GM10248 (cell line): ENCODE data around the gene ZNF431.
"Not testable (repeated sequence)": the region's sequence is repeated elsewhere in the genome, so short reads cannot be mapped to it uniquely, and the experiment has no call there.

Experiments
- CTCF ChIA-PET: fragments of 300-600 bp; sonication (Branson Sonifier 250); formaldehyde crosslinking; extraction: SDS; loops from one replicate; lab custom pipeline; 2021; ENCODE audit warnings: antibody characterized with exemption; lab: Yijun Ruan, JAX
- POLR2A ChIA-PET: fragments of 350-650 bp; sonication (Branson Sonifier 250); formaldehyde crosslinking; extraction: SDS; loops from one replicate; lab custom pipeline; 2020; ENCODE audit warnings: antibody characterized with exemption; lab: Yijun Ruan, JAX
- DNase-seq: peaks from one replicate; pipeline ENCODE4 v3.0.0; 2012; ENCODE audit errors: extremely low spot score
- TF ChIP-seq, protein P1 (sequence below): IDR thresholded peaks from 2 replicates; pipeline ENCODE4 v1.5.1; 2012; ENCODE audit warnings: mild to moderate bottlenecking, low read depth; ENCODE audit errors: extremely low read depth, missing control alignments, control extremely low read depth

The ZNF431 gene

DNA sequence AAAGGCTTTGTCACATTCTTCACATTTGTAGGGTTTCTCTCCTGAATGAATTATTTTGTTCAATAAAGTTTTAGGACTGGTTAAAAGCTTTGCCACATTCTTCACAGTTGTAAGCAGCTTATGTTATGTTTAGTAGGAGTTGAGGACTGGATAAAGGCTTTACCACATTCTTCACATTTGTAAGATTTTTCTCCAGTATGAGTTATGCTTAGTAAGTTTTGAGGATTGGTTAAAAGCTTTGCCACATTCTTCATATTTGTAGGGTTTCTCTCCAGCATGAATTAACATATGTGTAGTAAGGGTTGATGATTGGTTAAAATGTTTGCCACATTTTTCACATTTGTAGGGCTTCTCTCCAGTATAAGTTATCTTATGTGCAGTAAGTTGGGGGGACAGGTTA lies 79.9 kb downstream of the ZNF431 start:
- POLR2A ChIA-PET, result no interaction called here
- TF ChIP-seq, protein P1, sequence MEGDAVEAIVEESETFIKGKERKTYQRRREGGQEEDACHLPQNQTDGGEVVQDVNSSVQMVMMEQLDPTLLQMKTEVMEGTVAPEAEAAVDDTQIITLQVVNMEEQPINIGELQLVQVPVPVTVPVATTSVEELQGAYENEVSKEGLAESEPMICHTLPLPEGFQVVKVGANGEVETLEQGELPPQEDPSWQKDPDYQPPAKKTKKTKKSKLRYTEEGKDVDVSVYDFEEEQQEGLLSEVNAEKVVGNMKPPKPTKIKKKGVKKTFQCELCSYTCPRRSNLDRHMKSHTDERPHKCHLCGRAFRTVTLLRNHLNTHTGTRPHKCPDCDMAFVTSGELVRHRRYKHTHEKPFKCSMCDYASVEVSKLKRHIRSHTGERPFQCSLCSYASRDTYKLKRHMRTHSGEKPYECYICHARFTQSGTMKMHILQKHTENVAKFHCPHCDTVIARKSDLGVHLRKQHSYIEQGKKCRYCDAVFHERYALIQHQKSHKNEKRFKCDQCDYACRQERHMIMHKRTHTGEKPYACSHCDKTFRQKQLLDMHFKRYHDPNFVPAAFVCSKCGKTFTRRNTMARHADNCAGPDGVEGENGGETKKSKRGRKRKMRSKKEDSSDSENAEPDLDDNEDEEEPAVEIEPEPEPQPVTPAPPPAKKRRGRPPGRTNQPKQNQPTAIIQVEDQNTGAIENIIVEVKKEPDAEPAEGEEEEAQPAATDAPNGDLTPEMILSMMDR, result no peak
- DNase-seq, result no peak
- CTCF ChIA-PET, result interaction anchor here (1.0 to 1.3 kb wide), 2 partner anchors 20 to 22 kb away, joined by 3 read pairs; no protein-coding TSS in a partner anchor

DNA sequence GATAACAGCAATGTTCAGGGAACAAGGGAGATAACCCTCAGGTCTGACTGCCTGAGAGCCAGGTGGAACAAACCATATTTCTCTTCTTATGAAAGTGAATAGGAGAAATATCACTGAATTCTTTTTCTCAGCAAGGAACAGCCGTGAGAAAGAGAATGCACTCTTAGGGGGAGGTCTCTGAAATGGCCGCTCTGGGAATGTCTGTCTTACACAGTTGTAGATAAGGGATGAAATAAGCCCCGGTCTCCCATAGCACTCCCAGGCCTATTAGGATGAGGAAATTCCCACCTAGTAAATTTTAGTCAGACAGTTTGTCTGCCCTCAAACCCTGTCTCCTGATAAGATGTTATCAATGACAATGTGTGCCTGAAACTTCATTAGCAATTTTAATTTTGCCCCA lies 88.1 kb downstream of the ZNF431 start:
- POLR2A ChIA-PET, DNase-seq: not testable (repeated sequence)
- CTCF ChIA-PET, result interaction anchor here (1.0 kb wide), 1 partner anchor 14 kb away, joined by 3 read pairs; no protein-coding TSS in a partner anchor

DNA sequence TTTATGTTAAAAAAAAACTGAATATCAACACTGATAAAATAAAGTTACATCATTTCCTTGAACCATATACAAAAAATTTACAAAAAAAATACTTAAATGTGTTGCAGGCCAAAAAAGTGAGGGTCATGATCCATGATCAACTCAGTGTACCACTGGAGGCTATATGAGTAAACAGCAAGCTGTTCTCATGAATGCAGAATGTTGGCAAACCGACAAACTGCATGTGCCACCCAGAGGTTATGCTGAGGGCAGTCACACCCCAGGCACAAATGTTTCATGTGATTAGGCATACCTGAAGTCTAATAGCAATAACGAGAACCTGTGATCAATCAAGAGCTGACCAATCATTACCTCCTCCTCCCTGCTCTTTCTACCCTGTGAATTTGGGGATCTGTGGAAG lies 91.9 kb downstream of the ZNF431 start:
- ChIA-PET POLR2A (no interaction called here), CTCF (no interaction called here)
- no peak for DNase-seq
- TF ChIP-seq, protein P1, result no peak

DNA sequence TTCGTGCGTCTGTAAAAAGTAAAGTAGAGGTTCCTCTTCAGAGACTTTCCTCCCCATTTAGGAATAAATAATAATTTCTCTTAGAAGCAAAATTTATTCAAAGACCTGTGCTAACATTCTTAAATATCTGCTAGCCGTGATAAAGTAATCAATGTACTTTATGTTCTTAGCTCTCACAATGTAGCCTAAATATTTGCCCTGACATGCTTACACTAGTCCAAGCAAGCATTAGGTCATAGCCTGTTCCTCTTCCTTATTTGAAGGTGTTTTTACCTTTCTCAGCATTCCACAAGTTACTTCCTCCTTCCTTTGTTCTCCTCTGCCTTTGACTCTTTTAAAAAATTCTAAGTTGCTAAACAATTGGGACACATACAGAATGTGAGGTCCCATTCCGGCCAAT lies 94.9 kb downstream of the ZNF431 start:
- CTCF ChIA-PET, DNase-seq: not testable (repeated sequence)

DNA sequence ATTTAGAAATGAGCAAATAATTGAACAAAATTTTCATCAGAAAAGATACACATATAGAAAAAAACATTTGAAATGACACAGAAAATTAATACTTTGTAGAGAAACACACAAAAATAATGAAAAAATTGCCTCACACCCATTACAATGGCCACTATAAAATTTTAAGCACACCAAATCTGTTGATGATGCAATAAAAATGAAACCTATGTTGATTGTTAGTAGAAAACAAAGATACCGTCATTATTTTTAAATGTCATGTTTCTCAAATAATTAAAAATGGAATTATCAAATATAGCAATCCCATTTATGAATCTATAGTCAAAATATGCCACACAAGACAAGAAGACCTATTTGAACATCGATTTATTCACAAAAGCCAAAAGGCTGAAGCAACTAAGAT lies 96.8 kb downstream of the ZNF431 start:
- TF ChIP-seq, protein P1, result no peak
- ChIA-PET CTCF (no interaction called here), POLR2A (no interaction called here)
- no peak for DNase-seq

More for the DNA sequence above, 94.9 kb downstream of the ZNF431 start:
- POLR2A ChIA-PET, result not testable (repeated sequence)
